Ovary (tissue), 9 donors: ENCODE measurements around the gene CTNNAL1. TPM values are rescaled to one million over a fixed set of nuclear protein-coding genes. Genes with fewer than 3 reads are reported as not detected.

Experiments used
- DNase-seq, 5 donors: peaks; one replicate each; pipeline ENCODE4 v3.0.0-alpha.2; 2019 to 2020
- H3K27ac ChIP-seq, 2 donors: fragments of 200-600 bp; one replicate each; pipeline versions ENCODE4 v1.5.1 to v1.8.0; 2019 to 2022
- H3K27me3 ChIP-seq: fragments of 200-600 bp; one replicate; pipeline ENCODE4 v1.8.0; 2022
- H3K36me3 ChIP-seq: fragments of 200-600 bp; sonication (generic); one replicate; pipeline ENCODE4 v1.5.1; 2019
- H3K4me1 ChIP-seq: one replicate; pipeline ENCODE4 v1.8.1; 2013; ENCODE audit warnings: mild to moderate bottlenecking, moderate library complexity; ENCODE audit not compliant: insufficient read depth
- H3K4me3 ChIP-seq: fragments of 200-600 bp; sonication (generic); one replicate; pipeline ENCODE4 v1.5.1; 2017
- H3K9me3 ChIP-seq, 2 donors: fragments of 200-600 bp in 1 of 2; sonication (generic) in 1 of 2; one replicate each; pipeline versions ENCODE4 v1.5.1 to v1.8.1; 2013 to 2019; ENCODE audit warnings: mild to moderate bottlenecking in 1 of 2, moderate library complexity in 1 of 2
- EP300 ChIP-seq: sonication (generic); formaldehyde crosslinking; IDR thresholded peaks from one replicate; pipeline ENCODE4 v1.6.1; 2017; ENCODE audit warnings: antibody characterized with exemption
- POLR2A ChIP-seq: fragments of 450-650 bp; IDR thresholded peaks from one replicate; pipeline ENCODE4 v1.6.1; 2017; ENCODE audit warnings: antibody characterized with exemption, mild to moderate bottlenecking, moderate library complexity
- whole genome bisulfite sequencing, 3 donors: extraction: QIAGEN DNeasy Blood & Tissue Kit in 1 of 3; methylation state at CpG; one replicate each; pipeline versions ENCODE4 v1.1.5 to v1.1.7; 2013 to 2017; 5-methylcytosine and 5-hydroxymethylcytosine counted together
- intact Hi-C, 4 donors: fragments of 100-400 bp; cut with DNase I; formaldehyde crosslinking; loops; one replicate each; pipeline versions ENCODE4 v1.11.0 to v1.15.1; 2022 to 2023
- polyA plus RNA-seq, 2 donors: library from polyadenylated mRNA; stranded (reverse); fragments of 200-250 nt in 1 of 2; fragments of 350-450 nt in 1 of 2; fragmentation: Illumina TruSeq in 1 of 2; extraction: RNeasy Lipid Tissue Mini Kit (QIAGEN cat#74804) in 1 of 2; gene quantifications; one replicate each; pipeline ENCODE4 v1.2.3, GENCODE V29; 2013 to 2014
- total RNA-seq, 7 donors: library from RNA; depleted of rRNA in 2 of 7; stranded (reverse); fragments of >200 nt in 2 of 7; fragmentation: NEBNext Ultra II Directional in 3 of 7; extraction: Animal tissue kit (Norgen Biotek cat#: 25700) in 3 of 7; gene quantifications; one replicate each; pipeline versions ENCODE4 v1.1.0 to v1.2.4, GENCODE V29; 2016 to 2023
- TF ChIP-seq, protein P1 (sequence below), 3 donors: fragments of 450-650 bp in 2 of 3; fragments of 200-600 bp in 1 of 3; IDR thresholded peaks; one replicate each; pipeline versions ENCODE4 v1.5.1 to v1.8.0; 2016 to 2022; ENCODE audit warnings: antibody characterized with exemption in 3 of 3, mild to moderate bottlenecking in 1 of 3
- donor health status: DM: no; HTN: no; CAD: no; lungs with moderate emphysema.
- donor health status: DM: no; HTN: no; CAD: no.
- donor health status: Bipolar disorder and iron deficiency.
- donor health status: DM: yes; HTN: yes; CAD: no.
- donor health status: DM: no; HTN: no; CAD: no.
- donor health status: DM: yes; HTN: yes; CAD: no.

The CTNNAL1 gene
- total and polyA plus RNA-seq, 9 donors, result 82.4 to 238 (median 137) TPM

DNA sequence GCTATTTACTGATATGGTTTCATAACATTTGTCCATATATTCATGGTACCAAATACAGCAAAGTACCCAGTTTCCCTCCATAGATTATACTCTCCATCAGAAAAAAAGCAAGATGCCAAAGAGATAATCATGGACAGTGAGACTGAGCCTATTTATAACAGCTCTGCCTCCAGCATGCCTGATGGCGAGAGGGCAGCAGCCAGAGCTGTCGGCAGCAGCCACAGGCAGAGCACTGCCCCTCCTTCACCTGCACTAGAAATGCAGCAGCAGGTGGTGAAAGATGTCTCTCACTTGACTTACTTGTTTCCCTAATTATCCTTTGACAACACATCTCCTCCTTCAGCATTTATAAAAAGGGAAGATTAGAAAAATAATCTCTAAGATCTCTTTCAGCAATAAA, 32.4 kb downstream of the CTNNAL1 start:
- WGBS, 3 donors, result 88 to 98% (median 94%) methylated on average over 2 of the region's 2 CpGs
- no peaks in the 10 kb centered on the region for H3K9me3 ChIP-seq
- no peak for DNase-seq
- H3K27ac ChIP-seq, result no peak overlapping the region
- no peak overlapping the region for H3K4me3 ChIP-seq
- no peaks in the 10 kb centered on the region for H3K27me3 ChIP-seq
- H3K36me3 ChIP-seq, result no peaks in the 10 kb centered on the region
- intact Hi-C loops, result no loop called here
- no peaks in the 10 kb centered on the region for H3K4me1 ChIP-seq
- no peak for TF ChIP-seq POLR2A
- TF ChIP-seq, protein P1, sequence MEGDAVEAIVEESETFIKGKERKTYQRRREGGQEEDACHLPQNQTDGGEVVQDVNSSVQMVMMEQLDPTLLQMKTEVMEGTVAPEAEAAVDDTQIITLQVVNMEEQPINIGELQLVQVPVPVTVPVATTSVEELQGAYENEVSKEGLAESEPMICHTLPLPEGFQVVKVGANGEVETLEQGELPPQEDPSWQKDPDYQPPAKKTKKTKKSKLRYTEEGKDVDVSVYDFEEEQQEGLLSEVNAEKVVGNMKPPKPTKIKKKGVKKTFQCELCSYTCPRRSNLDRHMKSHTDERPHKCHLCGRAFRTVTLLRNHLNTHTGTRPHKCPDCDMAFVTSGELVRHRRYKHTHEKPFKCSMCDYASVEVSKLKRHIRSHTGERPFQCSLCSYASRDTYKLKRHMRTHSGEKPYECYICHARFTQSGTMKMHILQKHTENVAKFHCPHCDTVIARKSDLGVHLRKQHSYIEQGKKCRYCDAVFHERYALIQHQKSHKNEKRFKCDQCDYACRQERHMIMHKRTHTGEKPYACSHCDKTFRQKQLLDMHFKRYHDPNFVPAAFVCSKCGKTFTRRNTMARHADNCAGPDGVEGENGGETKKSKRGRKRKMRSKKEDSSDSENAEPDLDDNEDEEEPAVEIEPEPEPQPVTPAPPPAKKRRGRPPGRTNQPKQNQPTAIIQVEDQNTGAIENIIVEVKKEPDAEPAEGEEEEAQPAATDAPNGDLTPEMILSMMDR (IDR thresholded peaks at IDR 0.05), result no peak
- TF ChIP-seq EP300, result no peak

DNA sequence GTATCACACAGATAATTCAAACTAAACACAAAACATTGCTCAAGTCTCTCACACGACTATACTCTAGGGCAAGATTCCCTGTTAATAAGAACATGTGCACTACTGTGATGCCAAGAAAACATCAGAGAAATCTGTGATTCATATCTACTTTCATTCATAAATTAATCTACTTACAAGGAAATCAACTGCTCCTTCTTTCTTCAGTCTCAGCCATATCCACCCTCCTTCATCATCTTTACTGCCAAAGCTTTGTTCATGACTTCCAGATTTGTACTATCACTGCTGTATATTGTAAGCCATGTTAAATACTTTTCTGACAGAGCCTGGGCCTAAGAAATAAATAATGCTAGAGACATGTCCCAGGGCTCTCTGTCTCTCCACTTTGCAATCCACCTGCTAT, 35.1 kb downstream of the CTNNAL1 start:
- no peaks in the 10 kb centered on the region for H3K27me3 ChIP-seq

DNA sequence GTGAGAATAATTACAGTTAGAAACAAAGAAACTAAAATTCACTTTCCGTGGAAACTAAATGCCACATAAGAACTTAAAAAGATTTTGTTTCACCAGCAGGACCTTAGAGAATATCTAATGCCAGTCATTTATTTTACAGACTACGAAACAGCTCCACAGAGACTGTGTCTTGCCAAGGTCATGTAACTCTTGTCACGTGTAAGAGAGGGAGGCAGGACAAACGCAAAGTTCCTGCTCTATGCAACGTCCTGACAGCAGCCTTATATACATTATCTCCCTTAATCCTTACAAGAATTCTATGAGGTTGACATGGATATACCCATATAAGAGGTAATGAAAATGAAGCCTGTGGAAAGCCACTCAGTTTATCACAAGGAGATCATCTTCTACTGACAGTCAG, 39.4 kb downstream of the CTNNAL1 start:
- intact Hi-C loops, result no loop called here
- no peak overlapping the region for H3K27ac ChIP-seq
- H3K4me3 ChIP-seq, result no peak overlapping the region
- WGBS, 3 donors, result 10 to 21% (median 20%) methylated on average over 5 of the region's 5 CpGs
- no peaks in the 10 kb centered on the region for H3K36me3 ChIP-seq
- H3K9me3 ChIP-seq, result no peaks in the 10 kb centered on the region
- H3K27me3 ChIP-seq, result no peaks in the 10 kb centered on the region
- TF ChIP-seq POLR2A (no peak), EP300 (no peak)
- TF ChIP-seq, protein P1 (IDR thresholded peaks at IDR 0.05), result no peak
- no peak for DNase-seq
- H3K4me1 ChIP-seq, result peaks cover 11% of the 10 kb centered on the region

More for the DNA sequence above, 35.1 kb downstream of the CTNNAL1 start:
- intact Hi-C loops, result no loop called here
- Histone ChIP-seq H3K36me3 (no peaks in the 10 kb centered on the region), H3K4me3 (no peak overlapping the region), H3K4me1 (peaks cover 5% of the 10 kb centered on the region), H3K27ac (no peak overlapping the region), H3K9me3 (no peaks in the 10 kb centered on the region)
- no peak for DNase-seq
- 14 to 35% (median 30%) methylated on average over 1 of the region's 1 CpG for WGBS, 3 donors
- no peak for TF ChIP-seq POLR2A
- TF ChIP-seq, protein P1 (IDR thresholded peaks at IDR 0.05), result no peak
- TF ChIP-seq EP300, result no peak

DNA sequence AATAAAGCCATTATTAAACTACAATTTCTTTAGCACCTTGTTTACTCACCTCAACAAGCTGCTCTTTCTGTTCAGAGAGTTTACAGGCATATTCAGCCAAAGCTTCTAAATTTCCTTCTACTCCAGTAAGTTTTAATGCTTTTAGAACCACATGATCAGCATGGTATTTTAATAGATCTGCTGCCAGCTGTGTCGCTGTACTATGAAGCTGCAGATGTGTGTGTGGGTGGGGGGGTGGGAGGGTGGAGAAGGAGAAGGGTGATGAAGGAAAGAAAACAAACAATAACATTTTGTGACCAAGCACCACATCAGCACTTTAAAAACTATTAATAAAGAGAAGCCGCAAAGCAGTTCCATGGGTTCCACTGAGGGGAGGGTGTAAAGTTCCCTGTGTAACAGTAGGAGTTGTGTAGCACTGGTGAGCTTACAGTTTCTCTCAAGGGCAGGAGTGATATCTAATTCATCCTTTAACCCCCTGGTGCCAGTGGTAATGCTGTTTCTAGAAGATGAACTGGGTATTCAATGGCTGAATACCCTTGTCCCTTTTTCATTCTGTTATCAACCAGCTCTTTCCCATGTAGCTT, 40.6 kb downstream of the CTNNAL1 start:
- DNase-seq, result no peak
- intact Hi-C loops, result no loop called here
- H3K36me3 ChIP-seq, result no peaks in the 10 kb centered on the region
- H3K4me3 ChIP-seq, result no peak overlapping the region
- no peaks in the 10 kb centered on the region for H3K27me3 ChIP-seq
- WGBS, 3 donors, result 5 to 12% (median 8%) methylated on average over 2 of the region's 2 CpGs
- H3K4me1 ChIP-seq, result peaks cover 11% of the 10 kb centered on the region
- TF ChIP-seq POLR2A (no peak), EP300 (no peak)
- TF ChIP-seq, protein P1 (IDR thresholded peaks at IDR 0.05), result no peak
- no peaks in the 10 kb centered on the region for H3K9me3 ChIP-seq
- H3K27ac ChIP-seq, result no peak overlapping the region
